Mammary epithelial cell (primary cell): ENCODE data around the gene CHI3L1.

ENCODE experiments used
- CTCF ChIP-seq, 2 donors: IDR thresholded peaks in 1 of 2; conservative IDR thresholded peaks in 1 of 2; 2 replicates each; pipeline ENCODE4 v1.5.1; 2011 to 2012; ENCODE audit warnings: inconsistent platforms in 2 of 2, low read length in 2 of 2, mild to moderate bottlenecking in 2 of 2, control low read depth in 1 of 2, low read depth in 1 of 2; ENCODE audit not compliant: insufficient read depth in 1 of 2; ENCODE audit errors: extremely low read depth in 1 of 2
- EZH2 ChIP-seq: IDR thresholded peaks from 2 replicates; pipeline ENCODE4 v1.6.1; 2012; ENCODE audit warnings: low read length, inconsistent platforms, borderline replicate concordance

GRCh38 chr1:203151362-203152157 lies 34.9 kb downstream of the CHI3L1 start:
- TF ChIP-seq CTCF (conservative IDR thresholded peaks at IDR 0.05 in 1 of 2, IDR thresholded peaks at IDR 0.05 in 1 of 2; ENCODE audit: extremely low read depth in 1 of 2, insufficient read depth in 1 of 2, low read depth in 1 of 2, low read length in 2 of 2) (no peak), EZH2 (no peak)
